ENCODE measurements around the gene SCN7A. TPM values are rescaled to one million over a fixed set of nuclear protein-coding genes. Genes with fewer than 3 reads are reported as not detected.

Gene SCN7A
- total RNA-seq, result 0.51 TPM in 1 of 2 replicates, not detected in the other

DNA sequence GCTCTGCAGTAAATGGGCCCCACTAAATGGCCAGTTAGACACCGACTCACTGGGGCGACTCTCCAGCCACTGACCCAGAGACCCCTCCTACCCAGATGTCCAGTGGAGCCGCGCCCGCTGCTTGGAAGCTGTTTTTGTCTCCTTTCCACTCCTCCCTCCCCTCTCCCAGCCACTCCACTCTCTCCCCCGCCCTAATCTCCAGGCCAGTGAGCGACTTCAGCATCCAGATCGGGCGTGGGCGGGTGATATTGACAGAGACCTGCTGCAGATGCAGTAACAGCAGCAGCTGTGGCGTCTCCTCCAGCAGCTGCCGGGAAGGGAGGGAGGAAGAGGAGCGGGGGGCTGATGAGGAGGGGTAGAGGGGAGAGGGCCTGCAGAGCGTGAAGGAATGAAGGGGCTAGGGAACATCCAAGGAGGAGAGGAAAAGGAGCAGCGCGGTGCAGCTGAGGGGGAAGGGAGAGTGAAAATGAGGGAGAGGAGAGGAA lies at the start of gene SCN7A:
SCN7A (minus strand) TSS at position 110 of the 485 bp plus-strand sequence. CDS start 16,553 bp downstream, outside the sequence.

DNA sequence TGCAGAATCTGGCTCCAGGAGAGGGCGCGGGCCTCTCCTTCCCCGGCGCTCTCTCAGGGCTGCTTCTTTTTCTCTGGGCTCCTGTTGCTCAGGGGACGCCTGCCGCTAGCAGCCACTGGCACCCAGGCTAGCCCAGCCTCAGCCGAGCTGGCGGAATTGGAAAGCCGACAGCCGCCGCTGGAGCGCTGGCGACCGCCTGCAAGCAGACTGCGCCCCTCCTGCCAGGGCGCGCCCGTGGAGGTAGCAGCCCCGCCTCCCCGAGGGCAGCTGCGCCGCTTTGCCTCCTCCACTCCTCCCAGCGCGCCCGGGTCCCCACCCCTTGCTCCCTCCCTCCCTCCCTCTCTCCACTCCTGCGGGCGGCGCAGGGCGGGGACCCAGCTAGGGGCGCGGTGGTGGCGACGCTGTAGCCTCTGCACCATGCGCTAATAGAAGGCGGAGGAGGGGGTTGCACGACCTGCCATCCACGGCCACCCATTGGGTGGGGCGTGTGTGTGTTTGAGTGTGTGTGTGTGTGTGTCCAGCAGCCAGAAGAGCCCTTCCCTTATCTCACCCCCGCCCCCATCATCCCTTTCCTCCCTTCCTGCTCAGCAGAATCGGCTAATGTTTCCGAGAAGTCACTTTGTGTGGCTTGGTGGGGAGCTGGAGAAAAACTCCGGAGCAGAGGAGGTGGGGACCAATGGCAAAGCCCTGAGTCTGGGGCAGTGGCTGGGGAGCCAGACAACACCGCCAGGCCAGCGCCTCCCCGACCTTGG lies 118.1 kb downstream of the SCN7A start, which contains the start of gene SCN9A:
SCN9A (minus strand) TSS at position 209 of the 752 bp plus-strand sequence. CDS start 64,188 bp downstream, outside the sequence.

Other genes starting within 250 kb of the SCN7A start
- gene SCN9A, start 118.3 kb downstream of the SCN7A start, total RNA-seq, result 1.8 and 11.0 TPM in 2 replicates